COLO668 (cell line): Measurements from ENCODE around the gene KMT2B.
"Not testable (repeated sequence)": the region's sequence is repeated elsewhere in the genome, so short reads cannot be mapped to it uniquely, and the experiment has no call there.

Source experiments
- DNase-seq: peaks from one replicate; lab custom pipeline; 2025; ENCODE audit not compliant: unreplicated experiment; lab: John Stamatoyannopoulos, UW

Gene KMT2B

GRCh38 chr19:35755550-35756376 is 38.0 kb downstream of the KMT2B start:
- DNase-seq, result no peak

- DNase-seq, result no peak
Observed at GRCh38 chr19:35756377-35757230, 38.8 kb downstream of the KMT2B start, which contains the start of gene HSPB6. HSPB6 (minus strand) TSS chr19:35757029; CDS start chr19:35757008, 21 bp downstream.

GRCh38 chr19:35757231-35757748 is 39.5 kb downstream of the KMT2B start:
- DNase-seq, result peak; percentile 53

DNA sequence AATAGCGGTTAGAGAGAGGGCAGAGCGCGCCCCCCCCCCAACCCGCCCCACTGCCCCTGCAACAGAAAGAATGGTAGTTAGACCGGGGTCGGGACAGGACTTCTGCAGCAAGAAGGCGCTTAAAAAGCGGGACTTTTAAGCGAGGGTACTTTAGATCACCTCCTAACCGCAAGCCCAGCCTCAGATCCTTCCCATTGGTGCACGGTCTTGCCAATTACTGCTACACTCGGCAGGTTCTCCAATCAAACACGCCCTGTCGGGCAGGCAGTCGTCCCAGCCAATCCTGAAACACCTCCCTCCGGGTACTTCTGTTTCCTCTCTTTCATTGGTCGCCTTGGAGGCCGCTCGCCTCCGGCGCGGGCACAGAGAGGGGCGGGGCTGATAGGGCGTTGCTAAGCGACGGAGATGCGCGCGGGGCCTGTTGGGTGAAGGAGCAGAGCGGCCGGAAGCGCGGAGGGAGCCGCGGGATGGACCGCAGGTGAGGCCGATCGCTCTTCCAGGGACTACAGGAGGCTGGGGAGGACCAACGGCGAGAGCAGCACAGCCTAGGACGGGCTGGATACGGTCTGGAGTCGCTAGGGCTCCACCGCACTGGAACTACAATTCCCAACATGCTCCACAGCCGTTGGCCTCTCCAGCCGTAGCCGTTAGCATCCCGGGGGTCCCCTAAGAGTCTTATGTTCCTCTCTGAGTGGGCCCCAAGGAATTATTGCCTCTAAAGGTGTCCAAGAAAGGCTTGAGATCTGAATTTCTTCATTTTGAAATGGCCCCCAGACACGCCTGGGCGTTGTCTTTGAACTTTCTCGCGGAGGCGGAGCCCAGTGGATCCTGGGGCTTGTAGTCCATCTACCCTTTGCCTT is 40.2 kb downstream of the KMT2B start, which contains the start of gene PROSER3:
Gene PROSER3 (plus strand): TSS at position 428 of the 860 bp plus-strand sequence. CDS start 40 bp downstream, at position 468.
- DNase-seq, result peak; percentile 97

DNA sequence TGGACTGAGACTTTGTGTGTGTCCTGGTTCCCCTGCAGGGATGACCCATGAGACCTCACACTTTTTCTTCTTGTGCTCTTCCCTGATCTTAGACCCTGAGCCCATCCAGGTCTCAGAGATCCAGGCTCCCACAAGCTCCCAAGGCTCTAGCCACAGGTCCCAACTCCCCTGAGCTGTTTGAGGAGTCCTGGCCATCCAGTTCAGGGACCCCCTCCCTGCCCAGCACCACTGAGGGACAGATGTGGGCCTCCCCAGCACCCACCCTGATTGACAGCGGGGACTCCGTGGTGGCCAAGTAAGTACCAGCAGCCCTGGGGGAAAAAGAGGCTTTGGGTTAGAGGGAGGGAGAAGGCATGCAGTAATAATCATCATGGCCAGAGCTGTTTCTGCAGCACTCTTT is 41.9 kb downstream of the KMT2B start:
- no peak for DNase-seq

DNA sequence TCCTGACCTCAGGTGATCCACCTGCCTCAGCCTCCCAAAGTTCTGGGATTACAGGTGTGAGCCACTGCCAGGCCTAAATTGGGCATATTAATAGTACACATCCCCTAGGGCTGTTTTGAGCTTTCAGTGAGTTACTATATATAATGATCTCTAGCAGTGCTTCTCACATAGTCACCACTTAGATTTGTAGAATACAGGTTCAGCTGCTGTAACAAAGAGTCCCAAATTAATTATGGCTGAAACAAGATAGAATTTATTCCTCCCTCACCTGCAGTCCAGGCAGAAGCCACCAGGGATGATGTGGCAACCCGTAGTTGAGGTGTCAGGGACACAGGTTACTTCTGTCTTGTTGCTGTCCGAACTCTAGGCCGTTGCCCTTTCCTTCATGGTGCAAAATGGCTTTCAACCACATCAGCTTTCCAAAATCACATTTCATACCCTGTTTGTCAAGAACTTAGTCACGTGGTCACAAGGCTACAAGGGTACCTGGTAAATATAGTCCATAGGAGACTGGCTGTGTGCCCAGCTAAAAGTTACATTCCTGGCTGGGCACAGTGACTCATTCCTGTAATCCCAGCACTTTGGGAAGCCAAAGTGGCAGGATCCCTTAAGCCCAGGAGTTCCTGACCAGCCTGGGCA is 43.0 kb downstream of the KMT2B start:
- no peak for DNase-seq

- no peak for DNase-seq
Observed at GRCh38 chr19:35764432-35765315, 46.9 kb downstream of the KMT2B start.

GRCh38 chr19:35766571-35767104 is 48.8 kb downstream of the KMT2B start:
- no peak for DNase-seq

- no peak for DNase-seq
Observed at GRCh38 chr19:35767288-35768081, 49.7 kb downstream of the KMT2B start.

DNA sequence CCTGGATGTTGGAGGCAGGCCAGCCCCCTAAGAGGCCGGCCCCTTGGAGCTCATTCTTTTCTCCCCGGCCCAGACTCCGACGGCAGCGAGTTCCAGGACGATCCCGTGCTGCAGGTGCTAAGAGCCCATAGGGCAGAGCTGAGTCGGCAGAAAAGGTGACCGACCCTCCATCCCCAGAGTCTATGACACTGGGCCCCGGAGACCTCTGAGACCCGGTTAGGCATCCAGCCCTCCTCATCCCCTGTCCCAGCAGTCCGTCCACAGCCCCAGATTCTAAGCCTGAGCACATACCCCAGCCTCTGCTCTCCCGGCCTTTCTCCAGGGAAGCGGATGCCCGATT is 50.2 kb downstream of the KMT2B start:
- DNase-seq, result no peak

DNA sequence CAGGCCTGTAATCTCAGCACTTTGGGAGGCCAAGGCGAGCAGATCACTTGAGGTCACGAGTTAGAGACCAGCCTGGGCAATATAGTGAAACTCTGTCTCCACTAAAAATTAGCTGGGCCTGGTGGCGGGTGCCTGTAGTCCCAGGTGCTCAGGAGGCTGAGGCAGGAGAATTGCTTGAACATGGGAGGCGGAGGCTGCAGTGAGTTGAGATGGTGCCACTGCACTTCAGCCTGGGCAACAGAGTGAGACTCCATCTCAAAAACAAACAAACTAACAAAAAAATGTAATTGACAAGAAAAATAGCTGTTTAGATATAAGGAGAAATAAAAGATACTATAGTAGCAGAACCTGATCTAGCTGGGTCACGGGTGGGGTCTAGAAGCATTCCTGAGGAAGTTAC is 54.6 kb downstream of the KMT2B start:
- not testable (repeated sequence) for DNase-seq

- DNase-seq, result no peak
Observed at GRCh38 chr19:35773020-35773806, 55.4 kb downstream of the KMT2B start.

- peak; percentile 20 for DNase-seq
Observed at GRCh38 chr19:35774274-35775045, 56.7 kb downstream of the KMT2B start.

DNA sequence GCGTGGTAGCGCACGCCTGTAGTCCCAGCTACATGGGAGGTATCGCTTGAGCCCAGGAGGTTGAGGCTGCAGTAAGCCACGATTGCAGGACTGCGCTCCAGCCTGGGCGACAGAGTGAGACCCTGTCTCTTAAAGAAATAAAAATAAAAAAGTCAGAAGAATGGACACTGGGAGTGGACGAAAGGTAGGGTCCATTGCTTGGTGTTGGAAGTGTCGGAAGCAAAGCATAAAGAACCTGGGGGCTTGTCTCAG is 57.2 kb downstream of the KMT2B start:
- no peak for DNase-seq

GRCh38 chr19:35775298-35776101 is 57.7 kb downstream of the KMT2B start, which contains the start of gene ARHGAP33:
ARHGAP33 (plus strand) TSS chr19:35775564; CDS start chr19:35775659, 95 bp downstream.
- peak; percentile 99 for DNase-seq
